ENCODE results near the gene NPBWR2.

The NPBWR2 gene

DNA sequence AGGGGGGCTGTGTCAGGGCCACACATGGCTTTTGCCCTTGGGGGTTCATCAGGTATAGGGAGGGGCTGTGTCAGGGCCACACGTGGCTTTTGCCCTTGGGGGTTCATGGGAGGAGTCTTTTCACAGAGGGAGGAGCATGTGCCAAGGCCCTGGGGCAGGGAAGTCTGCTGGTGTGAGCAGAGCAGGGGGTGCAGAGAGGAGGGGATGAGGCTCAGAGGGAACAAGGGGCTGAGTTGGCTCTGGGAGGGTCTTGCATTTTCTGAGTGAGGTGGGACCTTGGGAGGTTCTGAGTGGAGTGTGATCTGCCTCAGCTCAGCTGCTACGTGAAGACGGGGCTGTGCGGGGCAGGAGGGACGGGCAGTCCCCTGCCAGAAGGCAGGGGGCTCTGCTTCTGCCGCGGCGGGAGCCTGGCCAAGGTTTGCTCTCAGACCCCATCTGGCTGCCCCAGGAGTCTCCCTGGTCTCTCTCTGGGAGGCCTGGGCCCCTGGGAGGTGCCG is 51.9 kb downstream of the NPBWR2 start:
- DNase-seq: no peak

DNA sequence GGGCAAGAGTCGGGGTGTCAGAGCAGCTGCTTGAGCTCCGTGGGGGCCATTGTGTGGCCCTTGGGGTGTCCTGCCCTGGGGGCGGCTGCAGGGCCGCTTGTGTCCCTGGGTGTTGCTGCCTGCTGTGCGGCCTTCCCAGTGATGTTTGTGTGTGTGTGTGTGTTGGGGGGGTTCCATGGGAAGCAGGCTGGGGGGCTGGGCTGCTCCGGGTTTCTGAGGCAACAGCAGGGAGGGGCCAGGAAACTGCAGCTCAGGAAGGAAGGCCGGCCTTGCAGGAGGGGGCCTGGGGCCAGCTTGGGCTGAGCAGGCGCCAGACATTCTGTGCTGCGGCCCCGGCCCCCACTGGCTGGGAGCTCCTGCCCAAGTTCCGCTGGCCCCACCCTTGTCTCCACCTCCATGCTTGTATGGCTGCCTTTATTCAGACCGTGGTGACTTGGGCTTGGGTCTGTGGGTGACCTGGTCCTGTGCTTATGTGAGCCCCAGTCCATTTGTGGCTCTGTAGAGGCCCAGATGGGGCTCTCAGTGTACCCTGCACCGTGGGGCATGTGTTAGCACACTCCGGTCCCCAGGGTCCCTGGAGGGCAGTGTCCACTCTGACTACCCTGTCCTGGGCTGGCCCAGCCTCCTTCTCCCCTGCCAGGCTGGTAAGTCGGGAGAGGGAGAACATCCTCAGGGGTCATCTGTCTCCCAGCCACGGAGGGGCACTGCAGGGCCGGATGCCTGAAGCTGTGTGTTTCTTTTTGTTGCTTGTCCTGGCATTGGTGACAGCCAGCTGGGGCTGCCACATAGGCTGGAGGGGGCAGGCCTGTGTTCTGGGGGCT is 53.3 kb downstream of the NPBWR2 start:
- DNase-seq: peak in 1 of 2 experiments; percentile 21

Data from SW 1271 (cell line).